Spleen (tissue), 11 donors: ENCODE measurements around the gene NFS1. TPM values are rescaled to one million over a fixed set of nuclear protein-coding genes. Genes with fewer than 3 reads are reported as not detected.

ENCODE experiments used
- DNase-seq: peaks from one replicate; pipeline ENCODE4 v3.0.0-alpha.2; 2020
- H3K27ac ChIP-seq, 8 donors: fragments of 200-600 bp; sonication (generic) in 7 of 8; 1 replicate in 4 of 8; 2 replicates in 4 of 8; pipeline versions ENCODE4 v1.5.0 to v1.8.0; 2016 to 2021; ENCODE audit warnings: inconsistent platforms in 4 of 8, mild to moderate bottlenecking in 4 of 8, moderate library complexity in 1 of 8
- H3K27me3 ChIP-seq, 7 donors: fragments of 200-600 bp; sonication (generic) in 6 of 7; replicated peaks in 1 of 7; 1 replicate in 4 of 7; 2 replicates in 3 of 7; pipeline versions ENCODE4 v1.5.0 to v1.8.0; 2016 to 2021; ENCODE audit warnings: inconsistent platforms in 3 of 7, mild to moderate bottlenecking in 1 of 7
- H3K36me3 ChIP-seq, 6 donors: fragments of 200-600 bp; sonication (generic) in 5 of 6; 1 replicate in 4 of 6; 2 replicates in 2 of 6; pipeline versions ENCODE4 v1.5.0 to v1.8.0; 2016 to 2021; ENCODE audit warnings: inconsistent platforms in 2 of 6
- H3K4me1 ChIP-seq, 6 donors: fragments of 200-600 bp; sonication (generic) in 5 of 6; 1 replicate in 3 of 6; 2 replicates in 3 of 6; pipeline versions ENCODE4 v1.5.0 to v1.8.0; 2016 to 2021; ENCODE audit warnings: inconsistent platforms in 3 of 6
- H3K4me3 ChIP-seq, 8 donors: fragments of 200-600 bp; sonication (generic) in 7 of 8; 1 replicate in 4 of 8; 2 replicates in 4 of 8; pipeline versions ENCODE4 v1.5.0 to v1.8.0; 2016 to 2021; ENCODE audit warnings: inconsistent platforms in 4 of 8, mild to moderate bottlenecking in 4 of 8, moderate library complexity in 2 of 8
- H3K9me3 ChIP-seq, 8 donors: fragments of 200-600 bp; sonication (generic) in 7 of 8; 1 replicate in 4 of 8; 2 replicates in 4 of 8; pipeline versions ENCODE4 v1.5.0 to v1.8.0; 2016 to 2021; ENCODE audit warnings: inconsistent platforms in 4 of 8
- CTCF ChIP-seq, 11 experiments: fragments of 200-600 bp in 7 of 11; fragments of 450-650 bp in 4 of 11; sonication (generic) in 4 of 11; IDR thresholded peaks in 8 of 11; conservative IDR thresholded peaks in 3 of 11; 1 replicate in 7 of 11; 2 replicates in 4 of 11; pipeline versions ENCODE4 v1.4.0 to v1.8.0; 2016 to 2021; ENCODE audit warnings: antibody characterized with exemption in 11 of 11, inconsistent platforms in 4 of 11, mild to moderate bottlenecking in 1 of 11
- POLR2A ChIP-seq, 3 donors: fragments of 450-650 bp; IDR thresholded peaks; one replicate each; pipeline ENCODE4 v1.5.1; 2017; ENCODE audit warnings: antibody characterized with exemption in 3 of 3, mild to moderate bottlenecking in 1 of 3
- POLR2AphosphoS5 ChIP-seq, 3 donors: sonication (generic); formaldehyde crosslinking; IDR thresholded peaks; one replicate each; pipeline ENCODE4 v1.5.1; 2017; ENCODE audit warnings: antibody characterized with exemption in 3 of 3
- WGBS, 5 donors: extraction: QIAGEN DNeasy Blood & Tissue Kit in 3 of 5; methylation state at CpG; one replicate each; pipeline versions ENCODE4 v1.1.5 to v1.1.7; 2013 to 2018; 5-methylcytosine and 5-hydroxymethylcytosine counted together
- intact Hi-C: fragments of 100-400 bp; cut with DNase I; formaldehyde crosslinking; loops from one replicate; pipeline ENCODE4 v1.15.0; 2023; ENCODE audit warnings: low total_unique reads
- polyA plus RNA-seq, 3 donors: library from polyadenylated mRNA; stranded (reverse); fragments of 200-250 nt; gene quantifications; one replicate each; pipeline ENCODE4 v1.2.1, GENCODE V29; 2013
- small RNA-seq, 4 donors: library from RNA; depleted of rRNA; stranded (forward); fragments of <200 nt; gene quantifications; one replicate each; pipeline ENCODE3, GENCODE V24; 2016
- total RNA-seq, 7 donors: library from RNA; depleted of rRNA in 3 of 7; stranded (reverse); fragments of >200 nt in 3 of 7; fragmentation: NEBNext Ultra II Directional in 4 of 7; extraction: Animal tissue kit (Norgen Biotek cat#: 25700) in 4 of 7; gene quantifications; one replicate each; pipeline versions ENCODE4 v1.1.0 to v1.2.1, GENCODE V29; 2016 to 2021
- donor health status: healthy with polysubstance abuse.
- donor health status: DM: no; HTN: no; CAD: no; lungs with moderate emphysema.
- donor health status: DM: no; HTN: no; CAD: no.
- donor health status: Bipolar disorder and iron deficiency.
- donor health status: healthy.
- donor health status: DM: no; HTN: no; CAD: no.
- donor health status: DM: yes; HTN: yes; CAD: no.

NFS1 gene
- total and polyA plus RNA-seq, 10 donors, result 21.3 to 40.8 (median 25.7) TPM

- peaks cover 0 to 20% (median 0%) of the 10 kb centered on the region in 7 donors for H3K27me3 ChIP-seq
- TF ChIP-seq POLR2AphosphoS5 (IDR thresholded peaks at IDR 0.05), result peak; percentile 66 to 87 (median 74)
- TF ChIP-seq CTCF (IDR thresholded peaks at IDR 0.05 in 8 of 11, conservative IDR thresholded peaks at IDR 0.05 in 3 of 11), result peak in 9 of 11 experiments; percentile 26 to 64 (median 51)
- no peak for TF ChIP-seq POLR2A (IDR thresholded peaks at IDR 0.05)
- peak overlapping the region in 5 of 8 donors; percentile 21 to 96 (median 51) for H3K27ac ChIP-seq
- intact Hi-C loops, result loop anchor here (5.0 to 10.0 kb wide), 3 partner anchors 43 to 155 kb away; partner anchors contain the start of genes CPNE1, ERGIC3 and RBM12
- no peaks in the 10 kb centered on the region for H3K9me3 ChIP-seq
- 4 to 17% (median 5%) methylated on average over 12 to 49 of the region's 49 CpGs for WGBS, 5 donors
- H3K36me3 ChIP-seq, result peaks cover 0 to 24% (median under 1%) of the 10 kb centered on the region in 6 donors
- peak; percentile 94 for DNase-seq
- H3K4me1 ChIP-seq, result peaks cover 23 to 64% (median 47%) of the 10 kb centered on the region in 6 donors
- peak overlapping the region; percentile 41 to 81 (median 46) for H3K4me3 ChIP-seq
These were observed 79.7 kb downstream of the NFS1 start for GRCh38 chr20:35619196-35620095.

GRCh38 chr20:35618263-35619131, 80.7 kb downstream of the NFS1 start:
- peaks cover 0 to 15% (median 0%) of the 10 kb centered on the region in 6 donors for H3K36me3 ChIP-seq
- peak overlapping the region; percentile 41 to 81 (median 46) for H3K4me3 ChIP-seq
- peaks cover 23 to 65% (median 47%) of the 10 kb centered on the region in 6 donors for H3K4me1 ChIP-seq
- H3K9me3 ChIP-seq, result no peaks in the 10 kb centered on the region
- 10 to 30% (median 12%) methylated on average over 15 to 35 of the region's 35 CpGs for WGBS, 5 donors
- intact Hi-C loops, result loop anchor here (5.0 to 10.0 kb wide), 2 partner anchors 44 to 74 kb away; partner anchors contain the start of genes CPNE1, ERGIC3 and RBM12
- no peak for TF ChIP-seq POLR2A (IDR thresholded peaks at IDR 0.05)
- no peak for TF ChIP-seq CTCF (IDR thresholded peaks at IDR 0.05 in 8 of 11, conservative IDR thresholded peaks at IDR 0.05 in 3 of 11)
- peak in 1 of 3 donors; percentile 14 for TF ChIP-seq POLR2AphosphoS5 (IDR thresholded peaks at IDR 0.05)
- peak overlapping the region in 5 of 8 donors; percentile 21 to 96 (median 51) for H3K27ac ChIP-seq
- peak; percentile 84 for DNase-seq
- H3K27me3 ChIP-seq, result peaks cover 0 to 20% (median 0%) of the 10 kb centered on the region in 7 donors

Small RNA genes within 50 kb of the gene (small RNA-seq; reads per million reads assigned to genes)
- gene RNU6-759P, result 0 reads per million in 4 donors

Other genes starting within 250 kb of the NFS1 start
- 10 to 100 TPM; 44.3 to 70.0 (median 50.6) TPM for gene CEP250, start 243.8 kb downstream of the NFS1 start, total RNA-seq
- 10 to 100 TPM; 15.2 to 25.6 (median 15.7) TPM for gene CEP250, start 243.8 kb downstream of the NFS1 start, polyA plus RNA-seq
- gene C20orf173, start 169.7 kb downstream of the NFS1 start, total RNA-seq, result not detected
- gene C20orf173, start 169.7 kb downstream of the NFS1 start, polyA plus RNA-seq, result not detected
- 100 to 1,000 TPM; 127 to 179 (median 149) TPM for gene ERGIC3, start 157.3 kb downstream of the NFS1 start, total RNA-seq
- gene ERGIC3, start 157.3 kb downstream of the NFS1 start, polyA plus RNA-seq, result 100 to 1,000 TPM; 134 to 179 (median 145) TPM
- 10 to 100 TPM in 5 of 7 donors, 1 to 10 TPM in 2; 2.5 to 32.1 (median 14.7) TPM for gene SPAG4, start 83.5 kb downstream of the NFS1 start, total RNA-seq
- 10 to 100 TPM in 1 of 3 donors, 1 to 10 TPM in 2; 5.2 to 10.9 (median 5.7) TPM for gene SPAG4, start 83.5 kb downstream of the NFS1 start, polyA plus RNA-seq
- 100 to 1,000 TPM in 6 of 7 donors, 10 to 100 TPM in 1; 93.9 to 247 (median 234) TPM for gene CPNE1, start 34.5 kb downstream of the NFS1 start, total RNA-seq
- 100 to 1,000 TPM; 183 to 215 (median 203) TPM for gene CPNE1, start 34.5 kb downstream of the NFS1 start, polyA plus RNA-seq
- 100 to 1,000 TPM in 1 of 7 donors, 10 to 100 TPM in 6; 44.6 to 100 (median 89.1) TPM for gene RBM12, start 34.5 kb downstream of the NFS1 start, total RNA-seq
- 10 to 100 TPM; 10.6 to 17.9 (median 14.4) TPM for gene RBM12, start 34.5 kb downstream of the NFS1 start, polyA plus RNA-seq
- 100 to 1,000 TPM in 3 of 7 donors, 10 to 100 TPM in 4; 66.2 to 166 (median 75.7) TPM for gene ROMO1, start 53 bp upstream of the NFS1 start, total RNA-seq
- 100 to 1,000 TPM; 333 to 372 (median 354) TPM for gene ROMO1, start 53 bp upstream of the NFS1 start, polyA plus RNA-seq
- gene RBM39, start 42.9 kb upstream of the NFS1 start, total RNA-seq, result 100 to 1,000 TPM; 386 to 649 (median 405) TPM
- 100 to 1,000 TPM; 287 to 638 (median 423) TPM for gene RBM39, start 42.9 kb upstream of the NFS1 start, polyA plus RNA-seq
- gene PHF20, start 72.7 kb upstream of the NFS1 start, total RNA-seq, result 10 to 100 TPM; 49.9 to 89.9 (median 69.4) TPM
- gene PHF20, start 72.7 kb upstream of the NFS1 start, polyA plus RNA-seq, result 10 to 100 TPM; 40.0 to 49.3 (median 45.3) TPM